C1 segment of cervical spinal cord (tissue), 14 donors: ENCODE measurements around the gene CREB3.

Source experiments
- DNase-seq, 14 donors: peaks; one replicate each; lab custom pipeline; 2025; lab: John Stamatoyannopoulos, UW

CREB3 gene

GRCh38 chr9:35732185-35732799, at the start of gene CREB3, which contains the start of gene TLN1:
CREB3 (plus strand) TSS chr9:35732666; CDS start chr9:35732773, 107 bp downstream.
TLN1 (minus strand) TSS chr9:35732195; CDS start chr9:35725694, 6,501 bp downstream.
- DNase-seq, result peak; percentile 70 to 100 (median 97)

- no peak for DNase-seq
Measured at GRCh38 chr9:35683323-35683722, 49.1 kb upstream of the CREB3 start.

- DNase-seq, result no peak
Measured at GRCh38 chr9:35684921-35685320, 47.5 kb upstream of the CREB3 start.

GRCh38 chr9:35685506-35685905, 47.0 kb upstream of the CREB3 start:
- DNase-seq, result no peak

GRCh38 chr9:35686222-35687203, 46.0 kb upstream of the CREB3 start:
- peak in 1 of 14 donors; percentile 88 for DNase-seq

GRCh38 chr9:35687306-35687705, 45.2 kb upstream of the CREB3 start:
- no peak for DNase-seq

- no peak for DNase-seq
Measured at GRCh38 chr9:35687972-35688557, 44.4 kb upstream of the CREB3 start.

- DNase-seq, result no peak
Measured at GRCh38 chr9:35688558-35689541, 43.6 kb upstream of the CREB3 start.

- no peak for DNase-seq
Measured at GRCh38 chr9:35689542-35690293, 42.7 kb upstream of the CREB3 start, which contains the start of gene TPM2. TPM2 (minus strand) TSS chr9:35689925; CDS start chr9:35689817, 108 bp downstream.

GRCh38 chr9:35690294-35690613, 42.2 kb upstream of the CREB3 start:
- peak in 1 of 14 donors; percentile 37 for DNase-seq

GRCh38 chr9:35690614-35691333, 41.7 kb upstream of the CREB3 start:
- DNase-seq, result peak in 10 of 14 donors; percentile 21 to 67 (median 40)

- DNase-seq, result peak in 3 of 14 donors; percentile 46 to 67 (median 49)
Measured at GRCh38 chr9:35691334-35691650, 41.2 kb upstream of the CREB3 start.

GRCh38 chr9:35691757-35692301, 40.6 kb upstream of the CREB3 start:
- DNase-seq, result no peak

GRCh38 chr9:35695943-35696401, 36.5 kb upstream of the CREB3 start:
- DNase-seq, result no peak

GRCh38 chr9:35696520-35697215, 35.8 kb upstream of the CREB3 start:
- peak in 6 of 14 donors; percentile 5 to 56 (median 15) for DNase-seq

- no peak for DNase-seq
Measured at GRCh38 chr9:35697486-35697885, 35.0 kb upstream of the CREB3 start.

GRCh38 chr9:35698231-35698630, 34.2 kb upstream of the CREB3 start:
- DNase-seq, result no peak

- DNase-seq, result no peak
Measured at GRCh38 chr9:35700031-35700430, 32.4 kb upstream of the CREB3 start.

GRCh38 chr9:35700942-35701341, 31.5 kb upstream of the CREB3 start:
- DNase-seq, result no peak
